K562 (cell line): Measurements from ENCODE around the gene MAN2B1. TPM values are rescaled to one million over a fixed set of nuclear protein-coding genes. Genes with fewer than 3 reads are reported as not detected.

ENCODE experiments used
- CLOCK ChIP-seq: fragments of 250-450 bp; sonication (Bioruptor Pico); IDR thresholded peaks from 2 replicates; pipeline ENCODE4 v1.4.0; 2020; ENCODE audit warnings: mild to moderate bottlenecking, moderate library complexity, borderline replicate concordance
- CREB1 ChIP-seq, 2 experiments: sonication (generic) in 1 of 2; formaldehyde crosslinking in 1 of 2; IDR thresholded peaks; 2 replicates each; pipeline versions ENCODE4 v1.6.1 to v1.8.0; 2012 to 2022; ENCODE audit warnings: inconsistent platforms in 1 of 2, mild to moderate bottlenecking in 1 of 2, missing genetic modification reagents in 1 of 2, moderate library complexity in 1 of 2
- CXXC5 ChIP-seq: fragments of 250-450 bp; sonication (Bioruptor Pico); IDR thresholded peaks from 2 replicates; pipeline ENCODE4 v1.8.0; 2022; ENCODE audit warnings: inconsistent platforms, mild to moderate bottlenecking, moderate library complexity
- E2F6 ChIP-seq, 2 experiments: IDR thresholded peaks; 2 replicates each; pipeline ENCODE4 v1.6.1; 2011; ENCODE audit warnings: borderline replicate concordance in 1 of 2, control low read depth in 1 of 2, low read depth in 1 of 2, low read length in 1 of 2, mild to moderate bottlenecking in 1 of 2, mixed read lengths in 1 of 2, moderate library complexity in 1 of 2; ENCODE audit not compliant: insufficient read depth in 1 of 2, insufficient read length in 1 of 2, poor library complexity in 1 of 2, severe bottlenecking in 1 of 2; ENCODE audit errors: extremely low read depth in 1 of 2
- EWSR1 ChIP-seq: fragments of 450-650 bp; IDR thresholded peaks from 2 replicates; pipeline ENCODE4 v1.6.1; 2018; ENCODE audit warnings: borderline replicate concordance, mild to moderate bottlenecking, low read depth, moderate library complexity; ENCODE audit not compliant: partially characterized antibody
- FOXK2 ChIP-seq, 2 experiments: fragments of 450-650 bp; IDR thresholded peaks in 1 of 2; conservative IDR thresholded peaks in 1 of 2; 2 replicates each; pipeline ENCODE4 v1.6.1; 2016; ENCODE audit warnings: low read depth in 2 of 2, mild to moderate bottlenecking in 1 of 2
- HMG20A ChIP-seq: fragments of 450-650 bp; formaldehyde crosslinking; conservative IDR thresholded peaks from 2 replicates; pipeline ENCODE4 v1.4.0; 2020; ENCODE audit warnings: mild to moderate bottlenecking, mixed read lengths
- L3MBTL2 ChIP-seq: fragments of 450-650 bp; IDR thresholded peaks from 2 replicates; pipeline ENCODE4 v1.6.1; 2016; ENCODE audit warnings: mild to moderate bottlenecking, moderate library complexity
- MYNN ChIP-seq, 2 experiments: sonication (generic); formaldehyde crosslinking in 1 of 2; IDR thresholded peaks; 2 replicates each; pipeline versions ENCODE4 v1.5.0 to v1.6.1; 2016 to 2020; ENCODE audit warnings: antibody characterized with exemption in 1 of 2, missing genetic modification reagents in 1 of 2
- NFIC ChIP-seq: fragments of 450-650 bp; IDR thresholded peaks from 2 replicates; pipeline ENCODE4 v1.6.1; 2017; ENCODE audit warnings: mild to moderate bottlenecking, inconsistent platforms
- NR1H2 ChIP-seq: sonication (generic); formaldehyde crosslinking; IDR thresholded peaks from 2 replicates; pipeline ENCODE4 v1.4.0; 2020; ENCODE audit warnings: mild to moderate bottlenecking, missing genetic modification reagents
- NRF1 ChIP-seq, 2 experiments: fragments of 450-650 bp; IDR thresholded peaks in 1 of 2; conservative IDR thresholded peaks in 1 of 2; 2 replicates each; pipeline ENCODE4 v1.6.1; 2014; ENCODE audit warnings: mild to moderate bottlenecking in 2 of 2
- POLR2B ChIP-seq: fragments of 450-650 bp; IDR thresholded peaks from 2 replicates; pipeline ENCODE4 v1.6.1; 2018; ENCODE audit warnings: low read depth; ENCODE audit not compliant: partially characterized antibody
- RBM17 ChIP-seq: fragments of 200-400 bp; formaldehyde crosslinking; IDR thresholded peaks from 2 replicates; pipeline ENCODE4 v1.6.1; 2017; ENCODE audit warnings: low read depth, mild to moderate bottlenecking, low read length, borderline replicate concordance
- RBM39 ChIP-seq: fragments of 200-400 bp; formaldehyde crosslinking; optimal IDR thresholded peaks from 2 replicates; pipeline ENCODE3; 2018; ENCODE audit warnings: low read depth, low read length
- SMARCB1 ChIP-seq: IDR thresholded peaks from 2 replicates; pipeline ENCODE4 v1.6.1; 2011; ENCODE audit warnings: improper control_type of control experiment, low read depth; ENCODE audit not compliant: insufficient read length
- SP1 ChIP-seq: sonication (generic); formaldehyde crosslinking; IDR thresholded peaks from 2 replicates; pipeline ENCODE4 v1.8.1; 2022; ENCODE audit warnings: mild to moderate bottlenecking, missing genetic modification reagents
- ZBTB43 ChIP-seq: sonication (generic); formaldehyde crosslinking; IDR thresholded peaks from 2 replicates; pipeline ENCODE4 v1.8.0; 2023; ENCODE audit warnings: mild to moderate bottlenecking, missing genetic modification reagents
- ZBTB7A ChIP-seq: IDR thresholded peaks from 2 replicates; pipeline ENCODE4 v1.6.1; 2011; ENCODE audit warnings: low read depth, mild to moderate bottlenecking, low read length, moderate library complexity, borderline replicate concordance; ENCODE audit not compliant: control insufficient read depth
- ZNF77 ChIP-seq: fragments of 250-450 bp; sonication (Bioruptor Pico); IDR thresholded peaks from 2 replicates; pipeline ENCODE4 v1.5.0; 2020
- ZNF830 ChIP-seq: fragments of 250-450 bp; sonication (Bioruptor Pico); IDR thresholded peaks from 2 replicates; pipeline ENCODE4 v1.5.0; 2021; ENCODE audit warnings: mild to moderate bottlenecking
- polyA plus RNA-seq, 8 experiments: library from polyadenylated mRNA; depleted of rRNA in 4 of 8; stranded (reverse) in 5 of 8; unstranded in 3 of 8; fragments of >200 nt; fragmentation: Nextera tagmentation in 2 of 8; fragmentation: Illumina TruSeq in 1 of 8; extraction: Ambion mirVana in 2 of 8; extraction: Trizol in 1 of 8; gene quantifications; 2 replicates each; pipeline versions ENCODE4 v1.2.1 to v1.2.3, GENCODE V29; 2011 to 2014; ENCODE audit warnings: inconsistent platforms in 1 of 8, missing spikeins in 1 of 8
- total RNA-seq, 7 experiments: library from RNA; depleted of rRNA in 6 of 7; stranded (reverse); fragments of >200 nt in 6 of 7; fragmentation: Illumina TruSeq in 2 of 7; extraction: Trizol in 2 of 7; gene quantifications; 2 replicates each; pipeline versions ENCODE4 v1.2.1 to v1.2.3, GENCODE V29; 2011 to 2021; ENCODE audit warnings: low replicate concordance in 1 of 7

Gene MAN2B1
- total and polyA plus RNA-seq, 9 of the 15 experiments (the other 6 are each of a cell fraction or from before 2014, with no cell fraction given), result 0.59 to 33.8 (median 11.4) TPM

- TF ChIP-seq CLOCK (CRISPR knock-in tag), result no peak
- no peak for TF ChIP-seq E2F6 (IDR thresholded peaks at IDR 0.05; ENCODE audit: borderline replicate concordance in 1 of 2, extremely low read depth in 1 of 2, insufficient read depth in 1 of 2, insufficient read length in 1 of 2, low read depth in 1 of 2, low read length in 1 of 2, poor library complexity in 1 of 2, severe bottlenecking in 1 of 2)
- no peak for TF ChIP-seq NR1H2 (CRISPR knock-in tag)
- TF ChIP-seq FOXK2 (conservative IDR thresholded peaks at IDR 0.05 in 1 of 2, IDR thresholded peaks at IDR 0.05 in 1 of 2; ENCODE audit: low read depth in 2 of 2), result peak; percentile 86 to 89
- TF ChIP-seq ZBTB7A, result peak; percentile 91
- TF ChIP-seq L3MBTL2, result peak; percentile 56
- no peak for TF ChIP-seq ZNF830 (CRISPR knock-in tag)
- TF ChIP-seq ZBTB43 (CRISPR knock-in tag), result peak; percentile 54; the same call in 1 of the 2 replicates
- peak; percentile 95 for TF ChIP-seq SP1 (CRISPR knock-in tag)
- TF ChIP-seq CREB1 (IDR thresholded peaks at IDR 0.05), result peak; percentile 87
- TF ChIP-seq CREB1 (CRISPR knock-in tag; IDR thresholded peaks at IDR 0.05), result peak; percentile 92
- TF ChIP-seq EWSR1, result no peak
- TF ChIP-seq NFIC, result peak; percentile 44
- no peak for TF ChIP-seq MYNN (IDR thresholded peaks at IDR 0.05)
- no peak for TF ChIP-seq MYNN (CRISPR knock-in tag; IDR thresholded peaks at IDR 0.05)
- no peak for TF ChIP-seq SMARCB1
- no peak for TF ChIP-seq ZNF77
- TF ChIP-seq RBM39, result no peak
- TF ChIP-seq RBM17, result no peak
- TF ChIP-seq CXXC5, result peak; percentile 84
- TF ChIP-seq HMG20A, result no peak
- peak; percentile 88 for TF ChIP-seq POLR2B
- peak; percentile 88 to 91 for TF ChIP-seq NRF1 (conservative IDR thresholded peaks at IDR 0.05 in 1 of 2, IDR thresholded peaks at IDR 0.05 in 1 of 2)
These were observed 55.8 kb downstream of the MAN2B1 start, which contains the start of the genes ZNF490 and ZNF791 (continued) for GRCh38 chr19:12610540-12611360.
